Muscle layer of colon (tissue), 2 donors: Measurements from ENCODE around the gene PRKAR1B.

Experiments
- H3K27ac ChIP-seq: one replicate; pipeline ENCODE4 v1.7.0; 2013; ENCODE audit warnings: low read depth, mild to moderate bottlenecking, low read length, moderate library complexity
- H3K27me3 ChIP-seq, 2 donors: one replicate each; pipeline ENCODE4 v1.7.0; 2013; ENCODE audit warnings: low read length in 2 of 2, mild to moderate bottlenecking in 2 of 2; ENCODE audit not compliant: insufficient read depth in 2 of 2, control insufficient read depth in 1 of 2
- H3K36me3 ChIP-seq: one replicate; pipeline ENCODE4 v1.7.0; 2013; ENCODE audit warnings: mild to moderate bottlenecking, low read length; ENCODE audit not compliant: insufficient read depth
- H3K4me1 ChIP-seq: one replicate; pipeline ENCODE4 v1.7.0; 2013; ENCODE audit warnings: mild to moderate bottlenecking, low read length; ENCODE audit not compliant: insufficient read depth
- H3K4me3 ChIP-seq, 2 donors: one replicate each; pipeline ENCODE4 v1.7.0; 2013; ENCODE audit warnings: low read length in 2 of 2, low read depth in 1 of 2, mild to moderate bottlenecking in 1 of 2, moderate library complexity in 1 of 2
- H3K9ac ChIP-seq: one replicate; pipeline ENCODE4 v1.7.0; 2013; ENCODE audit warnings: low read length
- H3K9me3 ChIP-seq: one replicate; pipeline ENCODE4 v1.7.0; 2013; ENCODE audit warnings: mild to moderate bottlenecking, low read length
- donor health status: abdominal sarcoma.
- donor health status: Adenocarcinoma of cecum.

PRKAR1B gene

GRCh38 chr7:508461-509170 lies 218.5 kb downstream of the PRKAR1B start:
- H3K4me3 ChIP-seq, result no peak overlapping the region
- H3K36me3 ChIP-seq, result peaks cover 6% of the 10 kb centered on the region
- H3K27ac ChIP-seq, result no peak overlapping the region
- H3K4me1 ChIP-seq, result peaks cover 5% of the 10 kb centered on the region
- H3K27me3 ChIP-seq, result no peaks in the 10 kb centered on the region
- H3K9me3 ChIP-seq, result no peaks in the 10 kb centered on the region
- H3K9ac ChIP-seq, result no peak overlapping the region

GRCh38 chr7:507623-508300 lies 219.3 kb downstream of the PRKAR1B start:
- Histone ChIP-seq H3K36me3 (peaks cover 6% of the 10 kb centered on the region), H3K27ac (no peak overlapping the region), H3K4me1 (peaks cover 11% of the 10 kb centered on the region), H3K4me3 (no peak overlapping the region), H3K27me3 (no peaks in the 10 kb centered on the region), H3K9ac (no peak overlapping the region), H3K9me3 (no peaks in the 10 kb centered on the region)

GRCh38 chr7:506921-507622 lies 220.0 kb downstream of the PRKAR1B start:
- no peaks in the 10 kb centered on the region for H3K9me3 ChIP-seq
- peaks cover 6% of the 10 kb centered on the region for H3K36me3 ChIP-seq
- H3K9ac ChIP-seq, result no peak overlapping the region
- no peak overlapping the region for H3K27ac ChIP-seq
- H3K4me1 ChIP-seq, result peaks cover 11% of the 10 kb centered on the region
- no peak overlapping the region for H3K4me3 ChIP-seq
- H3K27me3 ChIP-seq, result no peaks in the 10 kb centered on the region

- H3K27me3 ChIP-seq, result no peaks in the 10 kb centered on the region
- peaks cover 11% of the 10 kb centered on the region for H3K4me1 ChIP-seq
- H3K9me3 ChIP-seq, result no peaks in the 10 kb centered on the region
- no peak overlapping the region for H3K9ac ChIP-seq
- H3K27ac ChIP-seq, result no peak overlapping the region
- H3K36me3 ChIP-seq, result peaks cover 3% of the 10 kb centered on the region
- H3K4me3 ChIP-seq, result no peak overlapping the region
These were observed 220.7 kb downstream of the PRKAR1B start for GRCh38 chr7:506391-506831.

- Histone ChIP-seq H3K4me3 (no peak overlapping the region), H3K4me1 (peaks cover 11% of the 10 kb centered on the region), H3K27me3 (no peaks in the 10 kb centered on the region), H3K27ac (no peak overlapping the region), H3K36me3 (peaks cover 8% of the 10 kb centered on the region), H3K9me3 (no peaks in the 10 kb centered on the region), H3K9ac (no peak overlapping the region)
These were observed 221.9 kb downstream of the PRKAR1B start for GRCh38 chr7:505171-505570.

- Histone ChIP-seq H3K9ac (no peak overlapping the region), H3K36me3 (peaks cover 15% of the 10 kb centered on the region), H3K4me1 (peaks cover 11% of the 10 kb centered on the region), H3K27me3 (no peaks in the 10 kb centered on the region), H3K27ac (peak overlapping the region; percentile 52), H3K4me3 (no peak overlapping the region), H3K9me3 (no peaks in the 10 kb centered on the region)
These were observed 222.6 kb downstream of the PRKAR1B start for GRCh38 chr7:504221-505111.

GRCh38 chr7:503575-504111 lies 223.4 kb downstream of the PRKAR1B start:
- no peak overlapping the region for H3K9ac ChIP-seq
- H3K9me3 ChIP-seq, result no peaks in the 10 kb centered on the region
- no peak overlapping the region for H3K27ac ChIP-seq
- no peak overlapping the region for H3K4me3 ChIP-seq
- no peaks in the 10 kb centered on the region for H3K27me3 ChIP-seq
- peaks cover 11% of the 10 kb centered on the region for H3K4me1 ChIP-seq
- peaks cover 24% of the 10 kb centered on the region for H3K36me3 ChIP-seq

- Histone ChIP-seq H3K27ac (no peak overlapping the region), H3K36me3 (peaks cover 30% of the 10 kb centered on the region), H3K9me3 (no peaks in the 10 kb centered on the region), H3K9ac (no peak overlapping the region), H3K27me3 (no peaks in the 10 kb centered on the region), H3K4me1 (peaks cover 11% of the 10 kb centered on the region), H3K4me3 (no peak overlapping the region)
These were observed 224.8 kb downstream of the PRKAR1B start for GRCh38 chr7:502296-502695.

- no peaks in the 10 kb centered on the region for H3K9me3 ChIP-seq
- H3K36me3 ChIP-seq, result peaks cover 36% of the 10 kb centered on the region
- no peak overlapping the region for H3K9ac ChIP-seq
- no peak overlapping the region for H3K4me3 ChIP-seq
- no peak overlapping the region for H3K27ac ChIP-seq
- no peaks in the 10 kb centered on the region for H3K27me3 ChIP-seq
- H3K4me1 ChIP-seq, result peaks cover 11% of the 10 kb centered on the region
These were observed 225.6 kb downstream of the PRKAR1B start for GRCh38 chr7:501526-501925.

- Histone ChIP-seq H3K27ac (no peak overlapping the region), H3K4me1 (peaks cover 11% of the 10 kb centered on the region), H3K9me3 (no peaks in the 10 kb centered on the region), H3K27me3 (no peaks in the 10 kb centered on the region), H3K4me3 (no peak overlapping the region), H3K36me3 (peaks cover 36% of the 10 kb centered on the region), H3K9ac (no peak overlapping the region)
These were observed 226.3 kb downstream of the PRKAR1B start for GRCh38 chr7:500521-501420.
